Adrenal gland (tissue), 5 donors: ENCODE measurements around the gene FREM2.

Source experiments
- POLR2A ChIP-seq, 2 donors: fragments of 450-650 bp; IDR thresholded peaks; one replicate each; pipeline ENCODE4 v1.6.1; 2017; ENCODE audit warnings: antibody characterized with exemption in 2 of 2, mild to moderate bottlenecking in 2 of 2, moderate library complexity in 1 of 2
- TF ChIP-seq, protein P1 (sequence below), 6 experiments: fragments of 450-650 bp in 4 of 6; fragments of 200-600 bp in 2 of 6; sonication (generic) in 1 of 6; IDR thresholded peaks; 1 replicate in 5 of 6; 2 replicates in 1 of 6; pipeline versions ENCODE4 v1.5.1 to v1.8.0; 2016 to 2021; ENCODE audit warnings: antibody characterized with exemption in 6 of 6, mild to moderate bottlenecking in 2 of 6, moderate library complexity in 1 of 6
- donor health status: DM: no; HTN: no; CAD: no.

DNA sequence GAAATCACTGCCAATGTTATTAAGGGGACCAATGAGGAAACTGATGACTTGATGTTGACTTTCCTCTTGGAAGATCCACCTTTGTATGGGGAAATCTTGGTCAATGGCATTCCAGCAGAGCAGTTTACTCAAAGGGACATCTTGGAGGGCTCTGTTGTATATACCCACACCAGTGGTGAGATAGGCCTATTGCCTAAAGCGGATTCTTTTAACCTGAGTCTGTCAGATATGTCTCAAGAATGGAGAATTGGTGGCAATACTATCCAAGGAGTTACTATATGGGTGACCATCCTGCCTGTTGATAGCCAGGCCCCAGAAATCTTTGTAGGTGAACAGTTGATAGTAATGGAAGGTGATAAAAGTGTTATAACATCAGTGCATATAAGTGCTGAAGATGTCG, 3.4 kb downstream of the FREM2 start:
- TF ChIP-seq, protein P1, sequence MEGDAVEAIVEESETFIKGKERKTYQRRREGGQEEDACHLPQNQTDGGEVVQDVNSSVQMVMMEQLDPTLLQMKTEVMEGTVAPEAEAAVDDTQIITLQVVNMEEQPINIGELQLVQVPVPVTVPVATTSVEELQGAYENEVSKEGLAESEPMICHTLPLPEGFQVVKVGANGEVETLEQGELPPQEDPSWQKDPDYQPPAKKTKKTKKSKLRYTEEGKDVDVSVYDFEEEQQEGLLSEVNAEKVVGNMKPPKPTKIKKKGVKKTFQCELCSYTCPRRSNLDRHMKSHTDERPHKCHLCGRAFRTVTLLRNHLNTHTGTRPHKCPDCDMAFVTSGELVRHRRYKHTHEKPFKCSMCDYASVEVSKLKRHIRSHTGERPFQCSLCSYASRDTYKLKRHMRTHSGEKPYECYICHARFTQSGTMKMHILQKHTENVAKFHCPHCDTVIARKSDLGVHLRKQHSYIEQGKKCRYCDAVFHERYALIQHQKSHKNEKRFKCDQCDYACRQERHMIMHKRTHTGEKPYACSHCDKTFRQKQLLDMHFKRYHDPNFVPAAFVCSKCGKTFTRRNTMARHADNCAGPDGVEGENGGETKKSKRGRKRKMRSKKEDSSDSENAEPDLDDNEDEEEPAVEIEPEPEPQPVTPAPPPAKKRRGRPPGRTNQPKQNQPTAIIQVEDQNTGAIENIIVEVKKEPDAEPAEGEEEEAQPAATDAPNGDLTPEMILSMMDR (IDR thresholded peaks at IDR 0.05) = no peak
- TF ChIP-seq POLR2A (IDR thresholded peaks at IDR 0.05) = no peak
